Measurements from ENCODE around the gene TEKT1.
"Not testable (repeated sequence)": the region's sequence is repeated elsewhere in the genome, so short reads cannot be mapped to it uniquely, and the experiment has no call there.

Gene TEKT1

GRCh38 chr17:6786618-6787017 lies 44.9 kb downstream of the TEKT1 start:
- no peak overlapping the region for H3K9ac ChIP-seq (ENCODE audit: low read depth, low read length)
- H3K4me2 ChIP-seq (ENCODE audit: low read length): peak overlapping the region; percentile 40
- peaks cover 39% of the 10 kb centered on the region for H3K27me3 ChIP-seq (ENCODE audit: control insufficient read depth, insufficient read depth, low read length)
- H3K36me3 ChIP-seq (ENCODE audit: insufficient read depth, low read length): no peaks in the 10 kb centered on the region
- peaks cover 7% of the 10 kb centered on the region for H3K4me1 ChIP-seq (ENCODE audit: control insufficient read depth, insufficient read depth, low read length)
- H3K9me3 ChIP-seq (replicated peaks; ENCODE audit: low read length): no peaks in the 10 kb centered on the region
- no peak overlapping the region for H3K4me3 ChIP-seq (ENCODE audit: low read length)

- H3K4me2 ChIP-seq (ENCODE audit: low read length): no peak overlapping the region
- peaks cover 6% of the 10 kb centered on the region for H3K4me1 ChIP-seq (ENCODE audit: control insufficient read depth, insufficient read depth, low read length)
- H3K9ac ChIP-seq (ENCODE audit: low read depth, low read length): no peak overlapping the region
- H3K36me3 ChIP-seq (ENCODE audit: insufficient read depth, low read length): no peaks in the 10 kb centered on the region
- H3K4me3 ChIP-seq (ENCODE audit: low read length): no peak overlapping the region
- peaks cover 39% of the 10 kb centered on the region for H3K27me3 ChIP-seq (ENCODE audit: control insufficient read depth, insufficient read depth, low read length)
- H3K9me3 ChIP-seq (replicated peaks; ENCODE audit: low read length): no peaks in the 10 kb centered on the region
Measured at GRCh38 chr17:6782244-6782643, 49.3 kb downstream of the TEKT1 start.

DNA sequence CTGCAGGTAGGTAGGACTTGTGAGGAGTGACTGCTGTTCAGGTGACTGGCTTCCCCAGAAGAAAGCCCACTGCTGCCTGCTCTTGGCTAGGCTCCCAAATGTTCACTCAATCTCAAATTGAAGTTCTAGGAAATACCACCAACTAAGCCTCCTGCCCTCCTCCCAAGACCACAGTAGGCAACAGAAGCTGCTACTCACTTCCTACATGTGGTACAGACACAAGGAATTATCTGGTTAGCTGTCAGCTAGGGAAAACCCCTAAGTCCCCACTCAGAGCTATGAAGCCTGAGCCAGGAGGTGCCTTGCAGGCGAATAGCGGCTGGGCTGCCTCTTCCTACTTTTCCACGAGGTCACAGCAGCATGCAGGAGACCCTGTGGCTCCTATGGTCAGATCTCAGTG lies 50.6 kb downstream of the TEKT1 start:
- Histone ChIP-seq H3K36me3 (ENCODE audit: insufficient read depth, low read length) (no peaks in the 10 kb centered on the region), H3K4me2 (ENCODE audit: low read length) (no peak overlapping the region), H3K9ac (ENCODE audit: low read depth, low read length) (no peak overlapping the region), H3K4me3 (ENCODE audit: low read length) (no peak overlapping the region), H3K27me3 (ENCODE audit: control insufficient read depth, insufficient read depth, low read length) (peaks cover 48% of the 10 kb centered on the region), H3K9me3 (replicated peaks; ENCODE audit: low read length) (no peaks in the 10 kb centered on the region), H3K4me1 (ENCODE audit: control insufficient read depth, insufficient read depth, low read length) (no peaks in the 10 kb centered on the region)

GRCh38 chr17:6780001-6780400 lies 51.5 kb downstream of the TEKT1 start:
- no peaks in the 10 kb centered on the region for H3K36me3 ChIP-seq (ENCODE audit: insufficient read depth, low read length)
- H3K9me3 ChIP-seq (replicated peaks; ENCODE audit: low read length): no peaks in the 10 kb centered on the region
- no peaks in the 10 kb centered on the region for H3K4me1 ChIP-seq (ENCODE audit: control insufficient read depth, insufficient read depth, low read length)
- H3K27me3 ChIP-seq (ENCODE audit: control insufficient read depth, insufficient read depth, low read length): peaks cover 54% of the 10 kb centered on the region
- H3K4me3 ChIP-seq (ENCODE audit: low read length): no peak overlapping the region
- H3K9ac ChIP-seq (ENCODE audit: low read depth, low read length): no peak overlapping the region
- no peak overlapping the region for H3K4me2 ChIP-seq (ENCODE audit: low read length)

DNA sequence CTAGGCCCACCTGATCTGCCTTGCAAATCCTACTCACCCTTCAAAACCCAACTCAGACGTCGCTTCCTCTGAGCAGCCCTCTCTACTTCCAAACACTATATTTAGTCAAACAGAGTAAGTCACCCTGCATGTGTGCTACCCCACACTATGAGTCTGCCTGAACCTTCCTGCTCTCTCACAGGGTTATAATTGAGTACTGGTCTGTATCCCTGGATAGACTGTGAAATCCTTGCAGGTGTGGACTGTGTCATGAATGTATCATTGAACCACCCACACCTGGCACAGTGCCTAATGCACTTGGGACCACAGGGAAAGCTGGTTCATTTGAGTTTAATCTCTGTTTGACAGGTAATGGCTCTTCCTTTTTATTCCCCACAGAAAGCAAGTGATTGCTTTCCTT lies 52.1 kb downstream of the TEKT1 start:
- H3K4me2 ChIP-seq (ENCODE audit: low read length): no peak overlapping the region
- no peaks in the 10 kb centered on the region for H3K36me3 ChIP-seq (ENCODE audit: insufficient read depth, low read length)
- H3K9me3 ChIP-seq (replicated peaks; ENCODE audit: low read length): no peaks in the 10 kb centered on the region
- no peak overlapping the region for H3K4me3 ChIP-seq (ENCODE audit: low read length)
- H3K27me3 ChIP-seq (ENCODE audit: control insufficient read depth, insufficient read depth, low read length): peaks cover 54% of the 10 kb centered on the region
- H3K4me1 ChIP-seq (ENCODE audit: control insufficient read depth, insufficient read depth, low read length): no peaks in the 10 kb centered on the region
- H3K9ac ChIP-seq (ENCODE audit: low read depth, low read length): no peak overlapping the region

- Histone ChIP-seq H3K9ac (ENCODE audit: low read depth, low read length) (no peak within 1 kb of the TSS), H3K4me2 (ENCODE audit: low read length) (peak within 1 kb of the TSS; percentile 79), H3K36me3 (ENCODE audit: insufficient read depth, low read length) (peaks cover 13% of the 10 kb centered on the region), H3K27me3 (ENCODE audit: control insufficient read depth, insufficient read depth, low read length) (peaks cover 39% of the 10 kb centered on the region), H3K4me1 (ENCODE audit: control insufficient read depth, insufficient read depth, low read length) (no peaks in the 10 kb centered on the region), H3K4me3 (ENCODE audit: low read length) (peak within 1 kb of the TSS; percentile 55), H3K9me3 (replicated peaks; ENCODE audit: low read length) (no peaks in the 10 kb centered on the region)
Measured at GRCh38 chr17:6775871-6776405, 55.6 kb downstream of the TEKT1 start, which contains the start of gene FBXO39. FBXO39 (plus strand) TSS chr17:6776215; CDS start chr17:6779869, 3,654 bp downstream.

- H3K4me3 ChIP-seq (ENCODE audit: low read length); H3K4me1 ChIP-seq (ENCODE audit: control insufficient read depth, insufficient read depth, low read length); H3K9ac ChIP-seq (ENCODE audit: low read depth, low read length); H3K4me2 ChIP-seq (ENCODE audit: low read length); H3K9me3 ChIP-seq (replicated peaks; ENCODE audit: low read length): not testable (repeated sequence)
- Histone ChIP-seq H3K27me3 (ENCODE audit: control insufficient read depth, insufficient read depth, low read length) (peaks cover 38% of the 10 kb centered on the region), H3K36me3 (ENCODE audit: insufficient read depth, low read length) (peaks cover 21% of the 10 kb centered on the region)
Measured at GRCh38 chr17:6774906-6775305, 56.6 kb downstream of the TEKT1 start.

DNA sequence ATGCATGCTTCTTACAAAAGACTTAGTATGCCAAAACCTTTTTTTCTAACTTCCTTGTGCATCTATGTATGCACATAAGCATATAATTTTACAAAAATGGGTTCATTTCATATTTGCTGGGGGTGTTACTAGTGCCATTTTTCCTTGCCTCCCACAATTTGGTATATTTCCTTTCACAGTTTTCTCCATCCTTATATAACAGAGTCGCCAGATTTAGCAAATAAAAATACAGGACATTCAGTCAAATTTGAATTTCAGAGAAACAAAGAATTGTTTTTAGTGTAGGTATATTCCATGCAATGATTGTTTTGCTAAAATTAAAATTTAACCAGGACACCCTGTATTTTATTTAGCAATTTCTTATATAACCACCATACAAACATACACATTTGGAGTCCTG lies 59.5 kb downstream of the TEKT1 start:
- no peak overlapping the region for H3K4me3 ChIP-seq (ENCODE audit: low read length)
- H3K4me2 ChIP-seq (ENCODE audit: low read length): no peak overlapping the region
- peaks cover 36% of the 10 kb centered on the region for H3K36me3 ChIP-seq (ENCODE audit: insufficient read depth, low read length)
- H3K9ac ChIP-seq (ENCODE audit: low read depth, low read length): no peak overlapping the region
- peaks cover 15% of the 10 kb centered on the region for H3K27me3 ChIP-seq (ENCODE audit: control insufficient read depth, insufficient read depth, low read length)
- H3K9me3 ChIP-seq (replicated peaks; ENCODE audit: low read length): no peaks in the 10 kb centered on the region
- H3K4me1 ChIP-seq (ENCODE audit: control insufficient read depth, insufficient read depth, low read length): no peaks in the 10 kb centered on the region

DNA sequence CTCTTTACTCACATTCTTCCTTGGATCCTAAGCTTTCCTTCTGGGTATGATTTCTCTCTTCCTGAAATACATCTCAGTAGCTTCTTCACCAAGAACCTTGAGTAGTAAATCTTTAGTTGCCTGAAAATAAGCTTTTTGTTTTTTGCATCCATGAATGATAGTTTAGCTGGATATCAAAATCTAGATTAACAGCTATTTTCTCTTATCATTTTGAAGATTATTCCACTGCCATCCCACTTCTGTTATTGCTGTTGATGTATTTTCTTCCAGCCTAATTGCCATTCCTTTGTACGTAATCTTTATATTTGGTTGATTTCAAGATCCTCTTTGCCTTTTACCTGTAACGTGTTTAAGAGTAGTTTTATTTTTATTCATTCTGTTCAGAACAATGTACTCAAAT lies 63.1 kb downstream of the TEKT1 start:
- Histone ChIP-seq H3K4me2 (ENCODE audit: low read length) (no peak overlapping the region), H3K9me3 (replicated peaks; ENCODE audit: low read length) (no peaks in the 10 kb centered on the region), H3K9ac (ENCODE audit: low read depth, low read length) (no peak overlapping the region), H3K27me3 (ENCODE audit: control insufficient read depth, insufficient read depth, low read length) (no peaks in the 10 kb centered on the region), H3K4me3 (ENCODE audit: low read length) (no peak overlapping the region), H3K36me3 (ENCODE audit: insufficient read depth, low read length) (peaks cover 47% of the 10 kb centered on the region), H3K4me1 (ENCODE audit: control insufficient read depth, insufficient read depth, low read length) (no peaks in the 10 kb centered on the region)

DNA sequence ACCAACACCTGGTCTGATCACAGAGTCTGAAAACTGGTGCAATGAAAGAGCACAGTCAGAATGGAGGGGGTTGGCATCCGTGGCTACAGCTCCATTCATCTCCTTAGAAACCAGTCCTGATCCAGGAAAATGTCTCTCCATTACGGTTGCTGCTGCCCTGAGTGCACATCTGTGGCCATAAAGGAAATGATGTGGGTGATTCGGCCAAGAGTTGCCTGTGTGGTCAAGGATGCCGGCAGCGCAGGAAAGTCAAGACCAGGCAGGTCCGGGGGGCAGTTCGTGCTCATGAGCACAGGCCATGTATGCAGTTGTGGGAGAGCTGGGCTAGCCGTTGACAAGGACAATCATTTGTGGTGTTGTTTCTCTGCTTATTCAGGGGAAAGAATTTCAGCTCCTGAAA lies 69.8 kb downstream of the TEKT1 start:
- Histone ChIP-seq H3K27me3 (ENCODE audit: control insufficient read depth, insufficient read depth, low read length) (no peaks in the 10 kb centered on the region), H3K4me1 (ENCODE audit: control insufficient read depth, insufficient read depth, low read length) (no peaks in the 10 kb centered on the region), H3K36me3 (ENCODE audit: insufficient read depth, low read length) (peaks cover 13% of the 10 kb centered on the region), H3K4me3 (ENCODE audit: low read length) (no peak overlapping the region), H3K9me3 (replicated peaks; ENCODE audit: low read length) (no peaks in the 10 kb centered on the region), H3K9ac (ENCODE audit: low read depth, low read length) (no peak overlapping the region), H3K4me2 (ENCODE audit: low read length) (no peak overlapping the region)

DNA sequence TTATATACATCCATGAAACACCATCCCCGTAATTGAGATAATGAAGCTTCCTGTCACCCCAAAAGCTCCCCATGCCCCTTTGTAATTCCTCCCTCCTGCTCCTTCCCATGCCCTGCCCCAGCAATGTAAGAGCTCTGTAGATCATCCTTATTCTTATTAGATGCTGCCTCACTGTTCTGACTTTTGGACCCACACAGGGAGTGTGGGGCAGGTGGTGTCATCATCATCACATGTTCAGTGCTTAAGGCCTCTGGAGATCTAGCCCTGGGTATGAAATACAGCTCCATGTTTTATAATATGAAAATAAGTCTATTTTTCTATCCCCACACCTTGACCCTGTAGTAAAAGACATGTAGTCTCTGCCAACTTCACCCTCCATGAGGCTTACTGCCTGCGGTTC lies 73.8 kb downstream of the TEKT1 start:
- peaks cover 34% of the 10 kb centered on the region for H3K4me1 ChIP-seq (ENCODE audit: control insufficient read depth, insufficient read depth, low read length)

DNA sequence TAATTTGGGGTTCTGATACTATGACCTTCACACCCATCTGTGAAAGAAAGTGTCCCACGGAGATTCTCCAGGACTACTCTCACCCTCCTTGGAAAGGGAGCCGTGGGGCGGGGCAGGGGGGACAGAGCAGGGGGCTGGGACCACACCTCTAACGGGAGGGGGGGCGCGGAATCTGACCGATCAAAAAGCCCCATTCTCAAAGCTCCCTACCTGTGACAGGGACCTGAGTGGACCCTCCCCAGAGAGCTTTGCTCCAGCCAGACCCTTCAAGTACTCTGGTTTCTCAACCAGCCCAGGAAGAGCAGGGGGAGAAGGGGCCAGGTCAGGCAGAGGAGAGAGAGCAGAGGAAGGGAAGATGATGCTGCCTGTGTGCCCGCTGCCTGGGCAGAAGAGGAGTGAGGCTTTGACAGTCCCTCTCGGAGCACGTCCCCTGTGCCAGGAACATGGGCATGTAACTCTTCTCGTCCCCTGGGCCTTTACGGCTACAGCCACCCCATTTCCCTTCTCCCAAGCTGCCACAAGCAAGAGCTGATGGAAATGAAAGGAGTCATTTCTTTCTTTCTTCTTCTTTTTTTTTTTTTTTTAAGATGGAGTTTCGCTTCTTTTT lies 75.0 kb downstream of the TEKT1 start:
- H3K4me3 ChIP-seq (ENCODE audit: low read length): peak overlapping the region; percentile 70
- H3K36me3 ChIP-seq (ENCODE audit: insufficient read depth, low read length): no peaks in the 10 kb centered on the region
- no peaks in the 10 kb centered on the region for H3K9me3 ChIP-seq (replicated peaks; ENCODE audit: low read length)
- peaks cover 46% of the 10 kb centered on the region for H3K4me1 ChIP-seq (ENCODE audit: control insufficient read depth, insufficient read depth, low read length)
- H3K9ac ChIP-seq (ENCODE audit: low read depth, low read length): peak overlapping the region; percentile 83
- H3K27me3 ChIP-seq (ENCODE audit: control insufficient read depth, insufficient read depth, low read length): no peaks in the 10 kb centered on the region
- peak overlapping the region; percentile 93 for H3K4me2 ChIP-seq (ENCODE audit: low read length)

More for the DNA sequence above, 73.8 kb downstream of the TEKT1 start:
- H3K9ac ChIP-seq (ENCODE audit: low read depth, low read length): no peak overlapping the region
- H3K4me2 ChIP-seq (ENCODE audit: low read length): no peak overlapping the region
- no peaks in the 10 kb centered on the region for H3K36me3 ChIP-seq (ENCODE audit: insufficient read depth, low read length)
- no peak overlapping the region for H3K4me3 ChIP-seq (ENCODE audit: low read length)
- H3K9me3 ChIP-seq (replicated peaks; ENCODE audit: low read length): no peaks in the 10 kb centered on the region
- H3K27me3 ChIP-seq (ENCODE audit: control insufficient read depth, insufficient read depth, low read length): no peaks in the 10 kb centered on the region
